Measurements from ENCODE around the gene MRPS18B. TPM values are rescaled to one million over a fixed set of nuclear protein-coding genes. Genes with fewer than 3 reads are reported as not detected.

MRPS18B gene
- total RNA-seq, 4 donors from 2014 or later, result 35.7 to 67.4 (median 43.0) TPM

- DNase-seq (ENCODE audit: low spot score) (no peak), ATAC-seq (ENCODE audit: low FRiP score) (no peak)
- no peak for TF ChIP-seq CTCF (IDR thresholded peaks at IDR 0.05)
Observed at GRCh38 chr6:30603961-30604360, 13.7 kb upstream of the MRPS18B start.

DNA sequence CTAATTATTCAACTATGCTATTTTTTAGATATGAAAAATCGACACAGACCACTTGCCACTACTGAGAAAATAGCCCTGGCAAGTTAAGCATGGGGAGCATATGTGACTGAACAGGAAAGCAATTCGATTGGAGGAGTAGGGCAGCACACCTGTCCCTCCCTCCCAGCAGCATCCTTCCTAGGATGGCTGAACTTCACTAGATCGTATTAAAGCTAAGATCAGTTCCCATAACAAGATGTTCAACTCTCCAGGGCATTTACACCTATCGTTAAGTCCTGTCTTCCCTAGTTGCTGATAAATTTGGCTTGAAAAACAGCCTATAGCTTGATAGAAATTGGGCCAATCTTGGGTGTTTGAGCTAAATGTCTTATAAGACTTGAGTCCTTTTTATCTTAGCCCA is 7.6 kb upstream of the MRPS18B start:
- ATAC-seq (ENCODE audit: low FRiP score) (no peak), DNase-seq (ENCODE audit: low spot score) (no peak)

DNA sequence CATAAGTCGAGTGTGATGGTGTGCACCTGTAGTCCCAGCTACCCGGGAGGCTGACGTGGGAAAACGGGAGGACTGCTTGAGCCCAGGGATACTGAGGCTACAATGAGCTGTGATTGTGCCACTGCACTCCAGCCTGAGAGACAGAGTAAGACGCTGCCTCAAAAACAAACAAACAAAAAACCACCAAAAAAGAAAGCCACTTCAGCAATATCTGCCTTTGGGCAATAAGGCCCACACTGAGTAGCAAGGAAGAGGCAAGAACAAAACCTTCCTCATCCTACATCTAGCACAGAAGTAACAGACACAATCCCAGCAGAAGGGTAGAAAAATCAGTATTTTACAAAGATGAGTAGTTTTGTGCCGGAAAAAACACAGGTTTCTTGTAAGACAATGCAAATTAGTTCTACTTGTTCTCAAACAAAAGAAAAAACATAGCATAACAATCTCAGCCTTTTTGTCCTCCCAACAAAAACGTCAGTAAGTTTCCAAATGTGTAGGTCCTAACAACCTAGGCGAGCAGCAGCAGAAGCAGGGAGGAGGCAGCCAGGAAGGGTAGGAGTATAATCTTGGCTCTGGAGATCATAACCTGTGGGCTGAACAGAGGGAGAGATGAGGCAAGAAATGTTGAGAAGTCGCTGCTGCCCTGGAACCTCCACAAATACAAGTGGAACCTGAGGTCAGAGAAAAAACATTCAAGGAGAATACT is 6.3 kb upstream of the MRPS18B start:
- DNase-seq (ENCODE audit: low spot score) (no peak), ATAC-seq (ENCODE audit: low FRiP score) (no peak)
- no peak for TF ChIP-seq CTCF (IDR thresholded peaks at IDR 0.05)

More for the DNA sequence above, 7.6 kb upstream of the MRPS18B start:
- TF ChIP-seq CTCF (IDR thresholded peaks at IDR 0.05), result no peak

- ATAC-seq (ENCODE audit: low FRiP score) (no peak), DNase-seq (ENCODE audit: low spot score) (no peak)
- TF ChIP-seq CTCF (IDR thresholded peaks at IDR 0.05), result no peak
Observed at GRCh38 chr6:30611856-30612194, 5.8 kb upstream of the MRPS18B start.

DNA sequence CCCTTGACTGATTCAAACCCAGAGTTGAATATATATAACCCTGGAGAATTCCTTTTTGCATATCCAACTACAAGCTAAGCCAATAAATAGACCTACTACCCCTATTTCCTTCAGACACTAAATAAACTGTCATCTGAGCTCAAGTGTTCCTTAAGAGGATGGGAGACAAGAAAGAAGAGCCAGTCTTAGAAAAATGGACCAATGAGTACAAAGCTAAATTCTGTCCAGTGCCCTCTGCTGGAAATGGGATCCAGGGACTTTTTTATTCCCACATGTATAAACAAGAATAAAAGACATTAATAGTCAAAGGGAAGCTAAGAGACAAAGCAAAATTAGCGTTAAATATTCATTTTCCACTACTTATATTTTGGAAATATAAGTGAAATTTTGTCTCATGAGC is 5.4 kb upstream of the MRPS18B start:
- no peak for ATAC-seq (ENCODE audit: low FRiP score)
- TF ChIP-seq CTCF (IDR thresholded peaks at IDR 0.05), result no peak

GRCh38 chr6:30612687-30613248 is 4.9 kb upstream of the MRPS18B start:
- TF ChIP-seq CTCF (IDR thresholded peaks at IDR 0.05), result no peak
- no peak for ATAC-seq (ENCODE audit: low FRiP score)
- no peak for DNase-seq (ENCODE audit: low spot score)

More for the DNA sequence above, 5.4 kb upstream of the MRPS18B start:
- no peak for DNase-seq (ENCODE audit: low spot score)

Data from omental fat pad (tissue), 4 donors.